Kidney (tissue), 14 donors: Measurements from ENCODE around the gene TMEM150B. TPM values are rescaled to one million over a fixed set of nuclear protein-coding genes. Genes with fewer than 3 reads are reported as not detected.

Source experiments
- DNase-seq, 5 donors: peaks; one replicate each; pipeline ENCODE4 v3.0.0-alpha.2; 2013 to 2020
- FAIRE-seq: peaks from 2 replicates; lab custom pipeline; 2012; peaks lifted over from hg19 to GRCh38; lab: Jason Lieb, UNC
- H3K27ac ChIP-seq, 2 donors: one replicate each; pipeline ENCODE4 v1.7.0; 2013; ENCODE audit warnings: low read depth in 2 of 2, low read length in 2 of 2, inconsistent platforms in 1 of 2
- H3K27me3 ChIP-seq: one replicate; pipeline ENCODE4 v1.7.1; 2013; ENCODE audit warnings: low read length, inconsistent platforms; ENCODE audit not compliant: control insufficient read depth, insufficient read depth
- H3K36me3 ChIP-seq, 3 donors: one replicate each; pipeline versions ENCODE4 v1.7.0 to v1.7.1; 2013; ENCODE audit warnings: low read length in 3 of 3, control low read depth in 1 of 3, inconsistent platforms in 1 of 3; ENCODE audit not compliant: insufficient read depth in 3 of 3, control insufficient read depth in 2 of 3
- H3K4me1 ChIP-seq, 3 donors: one replicate each; pipeline versions ENCODE4 v1.7.0 to v1.7.1; 2013; ENCODE audit warnings: low read length in 3 of 3, inconsistent platforms in 1 of 3, low read depth in 1 of 3; ENCODE audit not compliant: control insufficient read depth in 2 of 3, insufficient read depth in 2 of 3
- H3K4me3 ChIP-seq, 3 donors: one replicate each; pipeline versions ENCODE4 v1.7.0 to v1.8.1; 2013; ENCODE audit warnings: low read length in 3 of 3, control low read depth in 1 of 3, inconsistent platforms in 1 of 3
- H3K9ac ChIP-seq, 3 donors: one replicate each; pipeline versions ENCODE4 v1.7.0 to v1.7.1; 2013; ENCODE audit warnings: low read length in 3 of 3, control low read depth in 1 of 3, inconsistent platforms in 1 of 3
- H3K9me3 ChIP-seq, 3 donors: one replicate each; pipeline versions ENCODE4 v1.7.0 to v1.7.1; 2013; ENCODE audit warnings: low read length in 3 of 3, control low read depth in 1 of 3, inconsistent platforms in 1 of 3; ENCODE audit not compliant: control insufficient read depth in 2 of 3, insufficient read depth in 1 of 3
- intact Hi-C: fragments of 100-400 bp; cut with DNase I; formaldehyde crosslinking; loops from one replicate; pipeline ENCODE4 v1.11.1; 2022
- polyA plus RNA-seq: library from polyadenylated mRNA; stranded (reverse); fragments of 350-450 nt; fragmentation: Illumina TruSeq; extraction: RNeasy Lipid Tissue Mini Kit (QIAGEN cat#74804); gene quantifications from one replicate; pipeline ENCODE4 v1.2.3, GENCODE V29; 2014; ENCODE audit warnings: low read depth, low replicate concordance; ENCODE audit not compliant: insufficient read depth
- total RNA-seq: library from RNA; stranded (reverse); fragmentation: NEBNext Ultra II Directional; extraction: Animal tissue kit (Norgen Biotek cat#: 25700); gene quantifications from one replicate; pipeline ENCODE4 v1.2.1, GENCODE V29; 2021
- TF ChIP-seq, protein P1 (sequence below): IDR thresholded peaks from 3 replicates; pipeline ENCODE4 v1.5.1; 2012; ENCODE audit warnings: mild to moderate bottlenecking, moderate library complexity, borderline replicate concordance; ENCODE audit not compliant: insufficient read depth; ENCODE audit errors: extremely low read depth
- donor health status: control.
- donor health status: control.
- donor health status: control.
- donor health status: control.
- donor health status: control.
- donor health status: DM: yes; HTN: yes; CAD: no.
- donor health status: Normal renal cell carcinoma (clear cell type).

Gene TMEM150B
- total and polyA plus RNA-seq, 2 donors from 2014 or later: 3.6 to 5.4 TPM

GRCh38 chr19:55352040-55352439 is 26.9 kb upstream of the TMEM150B start:
- no peaks in the 10 kb centered on the region for H3K9me3 ChIP-seq
- TF ChIP-seq, protein P1, sequence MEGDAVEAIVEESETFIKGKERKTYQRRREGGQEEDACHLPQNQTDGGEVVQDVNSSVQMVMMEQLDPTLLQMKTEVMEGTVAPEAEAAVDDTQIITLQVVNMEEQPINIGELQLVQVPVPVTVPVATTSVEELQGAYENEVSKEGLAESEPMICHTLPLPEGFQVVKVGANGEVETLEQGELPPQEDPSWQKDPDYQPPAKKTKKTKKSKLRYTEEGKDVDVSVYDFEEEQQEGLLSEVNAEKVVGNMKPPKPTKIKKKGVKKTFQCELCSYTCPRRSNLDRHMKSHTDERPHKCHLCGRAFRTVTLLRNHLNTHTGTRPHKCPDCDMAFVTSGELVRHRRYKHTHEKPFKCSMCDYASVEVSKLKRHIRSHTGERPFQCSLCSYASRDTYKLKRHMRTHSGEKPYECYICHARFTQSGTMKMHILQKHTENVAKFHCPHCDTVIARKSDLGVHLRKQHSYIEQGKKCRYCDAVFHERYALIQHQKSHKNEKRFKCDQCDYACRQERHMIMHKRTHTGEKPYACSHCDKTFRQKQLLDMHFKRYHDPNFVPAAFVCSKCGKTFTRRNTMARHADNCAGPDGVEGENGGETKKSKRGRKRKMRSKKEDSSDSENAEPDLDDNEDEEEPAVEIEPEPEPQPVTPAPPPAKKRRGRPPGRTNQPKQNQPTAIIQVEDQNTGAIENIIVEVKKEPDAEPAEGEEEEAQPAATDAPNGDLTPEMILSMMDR: no peak
- DNase-seq (peak in 1 of 5 donors; percentile 35), FAIRE-seq (no peak)
- H3K9ac ChIP-seq: no peak overlapping the region
- peaks cover 15% of the 10 kb centered on the region for H3K27me3 ChIP-seq
- H3K4me1 ChIP-seq: peaks cover 0 to 6% (median 0%) of the 10 kb centered on the region in 3 donors
- H3K36me3 ChIP-seq: no peaks in the 10 kb centered on the region
- H3K27ac ChIP-seq: no peak overlapping the region
- intact Hi-C loops: no loop called here
- H3K4me3 ChIP-seq: no peak overlapping the region

GRCh38 chr19:55350620-55351315 is 25.6 kb upstream of the TMEM150B start:
- Histone ChIP-seq H3K4me3 (no peak overlapping the region), H3K36me3 (no peaks in the 10 kb centered on the region), H3K27me3 (peaks cover 15% of the 10 kb centered on the region), H3K9ac (no peak overlapping the region), H3K9me3 (no peaks in the 10 kb centered on the region), H3K27ac (no peak overlapping the region), H3K4me1 (peaks cover 0 to 6% (median 0%) of the 10 kb centered on the region in 3 donors)
- intact Hi-C loops: no loop called here
- TF ChIP-seq, protein P1: no peak
- DNase-seq (peak in 1 of 5 donors; percentile 31), FAIRE-seq (no peak)

GRCh38 chr19:55348317-55349034 is 23.3 kb upstream of the TMEM150B start:
- H3K27ac ChIP-seq: no peak overlapping the region
- H3K27me3 ChIP-seq: peaks cover 13% of the 10 kb centered on the region
- H3K9me3 ChIP-seq: no peaks in the 10 kb centered on the region
- FAIRE-seq (no peak), DNase-seq (peak in 4 of 5 donors; percentile 73 to 84 (median 79))
- no peaks in the 10 kb centered on the region for H3K36me3 ChIP-seq
- H3K9ac ChIP-seq: no peak overlapping the region
- TF ChIP-seq, protein P1: no peak
- intact Hi-C loops: no loop called here
- peaks cover 0 to 3% (median 0%) of the 10 kb centered on the region in 3 donors for H3K4me1 ChIP-seq
- no peak overlapping the region for H3K4me3 ChIP-seq
